Cardiac septum (tissue), 1 donor: ENCODE results near the gene RABL2A. TPM values are rescaled to one million over a fixed set of nuclear protein-coding genes. Genes with fewer than 3 reads are reported as not detected.
"Not testable (repeated sequence)": the region's sequence is repeated elsewhere in the genome, so short reads cannot be mapped to it uniquely, and the experiment has no call there.

Experiments used
- DNase-seq: peaks from one replicate; pipeline ENCODE4 v3.0.0-alpha.2; 2020; ENCODE audit warnings: low spot score
- intact Hi-C: fragments of 100-400 bp; cut with DNase I; formaldehyde crosslinking; loops from one replicate; pipeline ENCODE4 v1.14.0; 2022
- total RNA-seq: library from RNA; stranded (reverse); fragmentation: NEBNext Ultra II Directional; extraction: Animal tissue kit (Norgen Biotek cat#: 25700); gene quantifications from one replicate; pipeline ENCODE4 v1.2.1, GENCODE V29; 2021
- donor health status: DM: no; HTN: no; CAD: no.

The RABL2A gene
- total RNA-seq, 1 donor from 2014 or later: 7.9 TPM

GRCh38 chr2:113604085-113604477 is 23.0 kb upstream of the RABL2A start:
- intact Hi-C loops: not testable (repeated sequence)
- DNase-seq: peak; percentile 97

GRCh38 chr2:113604661-113605060 is 22.4 kb upstream of the RABL2A start:
- intact Hi-C loops, DNase-seq: not testable (repeated sequence)

GRCh38 chr2:113606036-113606435 is 21.0 kb upstream of the RABL2A start:
- DNase-seq, intact Hi-C loops: not testable (repeated sequence)

GRCh38 chr2:113609822-113610221 is 17.2 kb upstream of the RABL2A start:
- DNase-seq, intact Hi-C loops: not testable (repeated sequence)

- intact Hi-C loops, DNase-seq: not testable (repeated sequence)
Observed at GRCh38 chr2:113621002-113621401, 6.1 kb upstream of the RABL2A start.

- DNase-seq, intact Hi-C loops: not testable (repeated sequence)
Observed at GRCh38 chr2:113625906-113626305, 1.2 kb upstream of the RABL2A start.

- intact Hi-C loops, DNase-seq: not testable (repeated sequence)
Observed at GRCh38 chr2:113632849-113633345, 5.8 kb downstream of the RABL2A start.

- DNase-seq, intact Hi-C loops: not testable (repeated sequence)
Observed at GRCh38 chr2:113635358-113635757, 8.3 kb downstream of the RABL2A start.

GRCh38 chr2:113636226-113636625 is 9.2 kb downstream of the RABL2A start:
- intact Hi-C loops, DNase-seq: not testable (repeated sequence)

- intact Hi-C loops, DNase-seq: not testable (repeated sequence)
Observed at GRCh38 chr2:113638084-113638483, 11.0 kb downstream of the RABL2A start.

GRCh38 chr2:113646217-113646616 is 19.2 kb downstream of the RABL2A start:
- intact Hi-C loops, DNase-seq: not testable (repeated sequence)

- DNase-seq, intact Hi-C loops: not testable (repeated sequence)
Observed at GRCh38 chr2:113650834-113651815, 24.1 kb downstream of the RABL2A start.

- DNase-seq, intact Hi-C loops: not testable (repeated sequence)
Observed at GRCh38 chr2:113652599-113652998, 25.5 kb downstream of the RABL2A start.

GRCh38 chr2:113656031-113656624 is 29.1 kb downstream of the RABL2A start:
- DNase-seq, intact Hi-C loops: not testable (repeated sequence)

- DNase-seq, intact Hi-C loops: not testable (repeated sequence)
Observed at GRCh38 chr2:113657735-113658134, 30.7 kb downstream of the RABL2A start.

GRCh38 chr2:113663285-113664060 is 36.4 kb downstream of the RABL2A start:
- intact Hi-C loops, DNase-seq: not testable (repeated sequence)

GRCh38 chr2:113664761-113665533 is 37.9 kb downstream of the RABL2A start:
- intact Hi-C loops, DNase-seq: not testable (repeated sequence)

- intact Hi-C loops, DNase-seq: not testable (repeated sequence)
Observed at GRCh38 chr2:113669013-113669412, 41.9 kb downstream of the RABL2A start.
